HepG2 (cell line): ENCODE measurements around the gene TMEM223. TPM values are rescaled to one million over a fixed set of nuclear protein-coding genes. Genes with fewer than 3 reads are reported as not detected.

Experiments
- AGO2 ChIP-seq: fragments of 200-400 bp; formaldehyde crosslinking; optimal IDR thresholded peaks from 2 replicates; pipeline ENCODE3; 2017; ENCODE audit warnings: mild to moderate bottlenecking, low read depth, low read length, moderate library complexity
- ARNT2 ChIP-seq: sonication (generic); formaldehyde crosslinking; IDR thresholded peaks from 2 replicates; pipeline ENCODE4 v1.8.0; 2022; ENCODE audit warnings: mild to moderate bottlenecking, low read depth, missing genetic modification reagents, moderate library complexity
- HMGXB3 ChIP-seq: sonication (generic); formaldehyde crosslinking; IDR thresholded peaks from 2 replicates; pipeline ENCODE4 v1.4.0; 2020; ENCODE audit warnings: missing genetic modification reagents, borderline replicate concordance
- IKZF5 ChIP-seq: IDR thresholded peaks from 2 replicates; pipeline ENCODE4 v1.6.1; 2018; ENCODE audit warnings: missing genetic modification reagents, mild to moderate bottlenecking, missing compliant biosample characterization
- MBNL3 ChIP-seq: fragments of 250-450 bp; sonication (Bioruptor Pico); conservative IDR thresholded peaks from 2 replicates; pipeline ENCODE4 v1.8.0; 2022; ENCODE audit warnings: mild to moderate bottlenecking, inconsistent platforms
- MTERF4 ChIP-seq: sonication (generic); formaldehyde crosslinking; IDR thresholded peaks from 2 replicates; pipeline ENCODE4 v1.8.0; 2023; ENCODE audit warnings: mild to moderate bottlenecking, missing genetic modification reagents
- POLR2A ChIP-seq, 2 experiments: IDR thresholded peaks; 2 replicates each; pipeline ENCODE4 v1.6.1; 2011; ENCODE audit warnings: low read depth in 2 of 2, low read length in 2 of 2, mild to moderate bottlenecking in 1 of 2, moderate library complexity in 1 of 2; ENCODE audit not compliant: insufficient read depth in 1 of 2
- PPARG ChIP-seq: conservative IDR thresholded peaks from 2 replicates; pipeline ENCODE4 v1.6.1; 2016; ENCODE audit warnings: missing biosample characterization, missing genetic modification reagents
- PRMT3 ChIP-seq: sonication (generic); formaldehyde crosslinking; IDR thresholded peaks from 2 replicates; pipeline ENCODE4 v1.8.1; 2022; ENCODE audit warnings: low read depth, mild to moderate bottlenecking, moderate library complexity, missing genetic modification reagents, borderline replicate concordance
- PRPF4 ChIP-seq: fragments of 200-400 bp; formaldehyde crosslinking; IDR thresholded peaks from 2 replicates; pipeline ENCODE4 v1.6.1; 2016; ENCODE audit warnings: low read length, low read depth; ENCODE audit not compliant: poor library complexity, severe bottlenecking
- SAFB2 ChIP-seq: sonication (generic); formaldehyde crosslinking; IDR thresholded peaks from 2 replicates; pipeline ENCODE4 v1.5.1; 2020; ENCODE audit warnings: missing genetic modification reagents, low read depth, mild to moderate bottlenecking, borderline replicate concordance
- SAP130 ChIP-seq: IDR thresholded peaks from 2 replicates; pipeline ENCODE4 v1.6.1; 2016; ENCODE audit warnings: low read depth
- SRSF1 ChIP-seq: fragments of 200-400 bp; formaldehyde crosslinking; optimal IDR thresholded peaks from 2 replicates; pipeline ENCODE3; 2017; ENCODE audit warnings: mild to moderate bottlenecking, low read depth, low read length, moderate library complexity
- ZBTB10 ChIP-seq: sonication (generic); formaldehyde crosslinking; IDR thresholded peaks from 2 replicates; pipeline ENCODE4 v1.4.0; 2020; ENCODE audit warnings: missing genetic modification reagents, borderline replicate concordance
- ZFAT ChIP-seq: sonication (generic); formaldehyde crosslinking; conservative IDR thresholded peaks from 2 replicates; pipeline ENCODE4 v1.8.1; 2023; ENCODE audit warnings: missing genetic modification reagents, inconsistent platforms
- ZFYVE20 ChIP-seq: sonication (generic); formaldehyde crosslinking; IDR thresholded peaks from 2 replicates; pipeline ENCODE4 v1.8.0; 2023; ENCODE audit warnings: low read depth, mild to moderate bottlenecking, moderate library complexity, missing genetic modification reagents, borderline replicate concordance
- ZMYM4 ChIP-seq: sonication (generic); formaldehyde crosslinking; IDR thresholded peaks from 2 replicates; pipeline ENCODE4 v1.8.1; 2023; ENCODE audit warnings: mild to moderate bottlenecking, missing genetic modification reagents
- ZNF335 ChIP-seq: sonication (generic); formaldehyde crosslinking; IDR thresholded peaks from 2 replicates; pipeline ENCODE4 v1.4.0; 2020; ENCODE audit warnings: missing genetic modification reagents
- ZNF558 ChIP-seq: sonication (generic); formaldehyde crosslinking; IDR thresholded peaks from 2 replicates; pipeline ENCODE4 v1.9.0; 2022; ENCODE audit warnings: mild to moderate bottlenecking, missing genetic modification reagents, borderline replicate concordance
- ZNF709 ChIP-seq: sonication (generic); formaldehyde crosslinking; IDR thresholded peaks from 2 replicates; pipeline ENCODE4 v1.5.0; 2020; ENCODE audit warnings: mild to moderate bottlenecking, missing genetic modification reagents
- polyA plus RNA-seq, 8 experiments: library from polyadenylated mRNA; depleted of rRNA in 3 of 8; stranded (reverse) in 7 of 8; unstranded in 1 of 8; fragments of >200 nt; fragmentation: Illumina TruSeq in 4 of 8; extraction: Trizol in 4 of 8; gene quantifications; 2 replicates each; pipeline versions ENCODE4 v1.2.1 to v1.2.3, GENCODE V29; 2011 to 2016; ENCODE audit warnings: low read depth in 4 of 8, missing spikeins in 1 of 8, mixed read lengths in 1 of 8; ENCODE audit not compliant: insufficient read depth in 1 of 8
- total RNA-seq, 5 experiments: library from RNA; depleted of rRNA; stranded (reverse); fragments of >200 nt; fragmentation: Illumina TruSeq; extraction: Trizol; gene quantifications; 2 replicates each; pipeline ENCODE4 v1.2.3, GENCODE V29; 2016; ENCODE audit warnings: low read depth in 1 of 5

Gene TMEM223
- total and polyA plus RNA-seq, 2 of the 13 experiments (the other 11 are each of a cell fraction or from before 2014, with no cell fraction given), result 19.5 to 24.9 TPM

- TF ChIP-seq HMGXB3 (CRISPR knock-in tag) (no peak), MBNL3 (CRISPR knock-in tag) (no peak), AGO2 (peak; percentile 4), ZFYVE20 (CRISPR knock-in tag) (no peak), SRSF1 (no peak), ZFAT (CRISPR knock-in tag) (0 out of 2 replicates have a peak, but pooled peaks have one; percentile 72), ARNT2 (0 out of 2 replicates have a peak, but pooled peaks have one; percentile 23), SAP130 (CRISPR knock-in tag) (no peak), ZMYM4 (CRISPR knock-in tag) (0 out of 2 replicates have a peak, but pooled peaks have one; percentile 3), ZNF335 (CRISPR knock-in tag) (no peak), PRPF4 (no peak), ZNF709 (CRISPR knock-in tag) (0 out of 2 replicates have a peak, but pooled peaks have one; percentile 30), ZBTB10 (CRISPR knock-in tag) (no peak), PRMT3 (CRISPR knock-in tag) (no peak), SAFB2 (no peak), PPARG (CRISPR knock-in tag) (no peak), MTERF4 (0 out of 2 replicates have a peak, but pooled peaks have one; percentile 67), IKZF5 (CRISPR knock-in tag) (no peak), POLR2A (IDR thresholded peaks at IDR 0.05; ENCODE audit: insufficient read depth in 1 of 2, low read depth in 2 of 2, low read length in 2 of 2) (0 out of 4 replicates have a peak, but pooled peaks of 1 of the 2 experiments have one; percentile 13), ZNF558 (CRISPR knock-in tag) (no peak; the same call in 1 of the 2 replicates)
Observed at GRCh38 chr11:62770778-62771143, 21.0 kb downstream of the TMEM223 start (continued).
